A549 treated with dexamethasone at 1 μM for 4 hours (cell line): ENCODE results near the gene VSTM5. TPM values are rescaled to one million over a fixed set of nuclear protein-coding genes. Genes with fewer than 3 reads are reported as not detected.

Experiments used
- total RNA-seq: library from RNA; stranded (reverse); fragments of 200-300 nt; extraction: Qiagen RNA extraction; gene quantifications from 5 replicates; pipeline ENCODE4 v1.2.3, GENCODE V29; 2022

Gene VSTM5, protein sequence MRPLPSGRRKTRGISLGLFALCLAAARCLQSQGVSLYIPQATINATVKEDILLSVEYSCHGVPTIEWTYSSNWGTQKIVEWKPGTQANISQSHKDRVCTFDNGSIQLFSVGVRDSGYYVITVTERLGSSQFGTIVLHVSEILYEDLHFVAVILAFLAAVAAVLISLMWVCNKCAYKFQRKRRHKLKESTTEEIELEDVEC
- total RNA-seq: not detected in 5 replicates

DNA sequence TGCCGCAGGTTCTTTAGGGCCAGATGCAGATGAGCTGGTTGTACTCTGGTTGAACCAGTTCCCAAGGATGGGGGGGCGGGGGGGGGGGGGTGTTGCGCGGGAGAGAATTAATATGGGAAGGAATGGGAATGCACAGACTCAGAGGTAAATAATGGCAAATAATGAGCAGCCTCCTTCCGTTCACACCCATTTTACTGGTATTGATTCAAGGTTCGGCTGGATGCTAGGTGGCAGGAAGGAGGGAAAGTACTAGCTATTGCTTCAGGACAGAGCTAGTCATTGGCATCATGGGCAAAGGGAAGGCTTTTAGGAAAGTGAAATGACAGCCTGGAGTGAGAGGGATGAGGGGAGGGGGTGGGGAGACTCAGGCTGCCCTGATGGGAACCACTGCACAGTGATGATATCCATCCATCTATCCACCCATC, at the start of gene VSTM5:
TSS of gene VSTM5 (minus strand) at position 25 of the 425 bp plus-strand sequence. CDS start 116 bp downstream, outside the sequence.

DNA sequence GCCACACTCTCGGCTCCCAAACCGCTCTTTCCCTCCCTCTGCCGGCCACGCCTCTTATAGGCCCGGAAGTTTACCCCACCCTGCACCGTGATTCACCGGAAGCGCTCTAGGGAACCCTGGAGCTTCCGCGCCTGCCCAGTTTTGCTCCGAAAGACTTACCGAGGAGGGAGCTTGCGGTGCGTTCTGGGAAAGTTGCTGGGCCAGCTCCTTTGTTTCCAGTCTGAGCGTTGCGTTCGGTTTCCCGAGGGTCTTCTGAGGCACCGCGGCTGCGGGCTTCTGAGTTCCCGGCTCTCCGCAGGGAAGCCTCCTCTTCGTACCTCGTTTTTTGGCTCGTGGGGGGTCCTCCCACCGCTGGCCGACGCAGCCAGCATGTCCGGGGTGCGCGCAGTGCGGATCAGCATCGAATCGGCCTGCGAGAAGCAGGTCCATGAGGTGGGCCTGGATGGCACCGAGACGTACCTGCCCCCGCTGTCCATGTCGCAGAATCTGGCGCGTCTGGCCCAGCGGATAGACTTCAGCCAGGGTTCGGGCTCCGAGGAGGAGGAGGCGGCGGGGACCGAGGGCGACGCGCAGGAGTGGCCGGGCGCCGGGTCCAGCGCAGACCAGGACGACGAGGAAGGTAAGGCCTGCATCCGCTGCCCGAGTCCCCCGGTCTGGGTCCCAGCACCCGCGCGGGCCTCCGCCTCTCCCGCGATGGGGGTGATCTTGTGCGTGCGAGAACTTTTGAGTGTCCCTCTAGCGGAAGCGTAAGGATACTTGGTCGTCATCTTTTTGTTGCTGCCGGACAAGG, 66.1 kb downstream of the VSTM5 start, which contains the start of gene MED17:
TSS of gene MED17 (plus strand) at position 138 of the 790 bp plus-strand sequence. CDS start at position 370, 232 bp downstream.

Other genes with a start within 250 kb of the VSTM5 start
- gene CEP295, start 188.9 kb downstream of the VSTM5 start, total RNA-seq: 5.7 to 7.5 TPM (median 6.6 TPM) in 5 replicates
- 92.3 to 103 TPM (median 101 TPM) in 5 replicates for gene TAF1D, start 109.1 kb downstream of the VSTM5 start, total RNA-seq
- 12.8 to 18.6 TPM (median 15.2 TPM) in 5 replicates for gene C11orf54, start 108.9 kb downstream of the VSTM5 start, total RNA-seq
- 20.5 to 25.9 TPM (median 25.4 TPM) in 5 replicates for gene MED17, start 66.3 kb downstream of the VSTM5 start, total RNA-seq
- not detected in 5 replicates for gene HEPHL1, start 170.7 kb upstream of the VSTM5 start, total RNA-seq